Hematopoietic multipotent progenitor cell treated with erythropoietin and hydrocortisone succinate and interleukin-3 and kit ligand, for 6 days (in vitro differentiated cells): ENCODE results near the gene CLDND1.

Source experiments
- DNase-seq: peaks from one replicate; pipeline ENCODE4 v3.0.0-alpha.2; 2015

CLDND1 gene

DNA sequence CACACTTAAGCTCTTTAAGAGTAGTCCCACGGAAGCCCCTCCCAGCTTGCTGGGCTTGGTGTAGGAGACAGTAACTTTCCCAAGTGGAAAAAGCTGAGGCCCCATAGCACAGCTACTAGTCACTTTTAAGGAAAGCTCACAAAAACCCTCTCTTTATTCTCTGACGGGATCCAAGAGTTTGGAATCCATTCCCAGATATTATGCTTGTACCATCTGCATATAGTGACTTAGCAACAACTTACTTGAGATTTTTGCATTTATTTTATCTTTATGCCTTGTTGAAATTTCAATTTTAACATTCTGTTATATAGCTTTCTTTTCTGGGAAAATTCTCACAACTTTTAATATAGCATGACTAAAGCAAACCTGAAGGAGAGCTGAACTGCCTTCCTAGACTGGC lies 28.5 kb upstream of the CLDND1 start:
- no peak for DNase-seq

DNA sequence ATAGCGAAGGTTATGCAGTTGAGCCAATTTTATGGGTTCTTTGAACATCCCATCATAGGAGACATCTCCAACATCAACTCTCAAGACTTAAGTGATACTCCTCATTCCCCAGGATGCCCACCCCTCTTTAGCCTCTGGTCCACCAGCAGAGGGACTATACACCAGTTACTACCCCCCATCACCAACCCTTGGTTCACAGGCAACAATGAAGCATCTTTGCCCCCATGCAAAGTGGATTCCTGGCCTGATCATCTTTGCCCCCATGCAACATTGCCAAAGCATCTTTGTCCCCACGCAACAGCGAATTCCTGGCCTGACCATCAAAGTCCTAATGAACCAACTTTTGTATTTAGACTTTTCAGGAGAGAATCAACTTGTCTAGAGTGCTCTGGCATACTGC lies 28.1 kb upstream of the CLDND1 start:
- DNase-seq, result no peak

DNA sequence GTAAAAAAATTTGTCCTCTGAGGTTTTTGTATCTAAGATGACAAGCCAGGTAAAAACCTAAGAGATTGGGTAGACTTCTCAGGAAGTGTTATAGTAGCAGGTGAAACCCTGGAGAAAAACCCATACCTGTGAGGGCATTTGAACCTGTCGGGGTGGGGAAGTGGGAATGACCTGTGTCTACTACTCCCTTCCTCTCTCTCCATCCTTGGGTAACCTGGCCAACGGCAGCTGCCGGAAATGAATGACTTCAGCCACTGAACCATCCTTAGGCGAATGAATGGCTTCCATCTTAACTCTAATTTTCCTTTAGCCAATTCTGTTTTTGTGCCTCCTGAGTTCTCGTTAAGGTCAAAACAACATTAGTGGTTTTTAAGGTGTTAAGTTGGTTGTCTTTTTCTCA lies 25.8 kb upstream of the CLDND1 start:
- DNase-seq, result no peak

DNA sequence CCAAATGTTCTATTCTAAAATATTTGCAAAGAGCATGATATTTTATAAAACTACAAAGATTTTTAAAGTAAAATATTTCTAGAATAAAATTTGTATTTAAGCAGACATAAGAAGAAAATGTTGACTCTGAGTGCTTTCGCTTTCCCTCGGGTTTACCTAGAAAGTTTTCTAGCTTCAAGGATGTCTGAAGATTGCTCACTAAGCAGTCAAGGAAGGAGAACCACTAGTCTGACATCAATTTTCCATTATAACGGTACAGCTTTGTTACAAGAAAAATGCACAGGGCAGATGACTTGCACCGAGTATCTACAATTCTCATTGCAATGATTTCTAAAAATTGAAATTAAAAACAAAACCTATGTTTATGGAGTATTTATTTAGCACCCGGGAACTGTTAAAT lies 23.2 kb upstream of the CLDND1 start:
- DNase-seq, result no peak

DNA sequence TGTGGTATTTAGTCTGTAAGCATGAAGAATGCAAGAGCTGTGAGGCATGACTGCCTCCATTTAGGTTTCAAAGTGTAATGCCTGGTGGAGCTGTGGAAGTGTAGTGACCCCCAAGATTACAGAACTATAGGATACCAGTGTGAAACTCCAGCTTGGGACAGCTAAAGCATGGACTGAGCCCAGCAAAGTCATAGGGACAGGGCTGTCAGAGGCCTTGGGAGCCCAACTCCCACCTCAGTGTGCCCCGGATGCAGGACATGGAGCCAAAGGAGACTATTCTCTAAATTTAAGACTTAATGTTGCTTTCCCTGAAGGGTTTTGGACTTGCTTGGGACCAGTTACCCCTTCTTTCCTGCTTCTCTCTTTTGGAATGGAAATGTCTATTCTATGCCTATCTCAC lies 19.9 kb upstream of the CLDND1 start:
- no peak for DNase-seq

DNA sequence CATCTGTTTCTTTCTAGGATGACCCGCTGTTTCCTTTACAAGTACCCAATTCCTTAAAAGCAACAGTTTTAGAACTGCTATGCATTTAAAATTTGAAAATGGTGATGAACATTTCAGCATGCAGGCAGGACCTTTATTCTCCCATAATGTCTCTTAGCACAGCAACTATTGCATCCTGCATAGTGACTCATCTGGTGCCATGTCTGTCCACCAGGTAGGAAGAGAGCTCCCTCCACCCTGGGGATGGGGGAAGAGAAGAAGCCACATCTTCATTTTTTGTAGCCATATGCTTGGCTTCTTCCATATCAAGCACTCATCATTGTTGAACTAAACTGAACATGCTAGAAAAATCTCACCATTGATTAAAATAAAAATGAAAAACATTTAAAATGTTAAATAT lies 19.0 kb upstream of the CLDND1 start:
- no peak for DNase-seq

DNA sequence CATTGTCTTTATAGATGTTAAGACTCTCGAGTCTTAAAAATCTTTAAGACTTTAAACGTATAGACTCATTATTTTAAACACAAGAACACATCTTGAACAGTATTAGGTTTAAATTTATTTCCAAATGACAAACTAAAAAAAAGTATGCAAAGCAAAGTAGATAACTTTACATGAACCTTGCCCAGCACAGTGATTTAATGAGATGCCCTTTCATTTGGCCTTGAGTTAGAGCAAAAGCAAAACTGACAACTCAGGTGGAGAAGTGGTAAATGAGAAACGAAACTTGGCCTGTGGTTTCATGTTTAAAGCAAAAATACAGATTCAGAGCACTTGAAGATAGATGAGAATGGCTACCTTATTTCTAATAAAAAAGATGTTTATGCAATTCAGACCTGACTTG lies 17.6 kb upstream of the CLDND1 start:
- no peak for DNase-seq

DNA sequence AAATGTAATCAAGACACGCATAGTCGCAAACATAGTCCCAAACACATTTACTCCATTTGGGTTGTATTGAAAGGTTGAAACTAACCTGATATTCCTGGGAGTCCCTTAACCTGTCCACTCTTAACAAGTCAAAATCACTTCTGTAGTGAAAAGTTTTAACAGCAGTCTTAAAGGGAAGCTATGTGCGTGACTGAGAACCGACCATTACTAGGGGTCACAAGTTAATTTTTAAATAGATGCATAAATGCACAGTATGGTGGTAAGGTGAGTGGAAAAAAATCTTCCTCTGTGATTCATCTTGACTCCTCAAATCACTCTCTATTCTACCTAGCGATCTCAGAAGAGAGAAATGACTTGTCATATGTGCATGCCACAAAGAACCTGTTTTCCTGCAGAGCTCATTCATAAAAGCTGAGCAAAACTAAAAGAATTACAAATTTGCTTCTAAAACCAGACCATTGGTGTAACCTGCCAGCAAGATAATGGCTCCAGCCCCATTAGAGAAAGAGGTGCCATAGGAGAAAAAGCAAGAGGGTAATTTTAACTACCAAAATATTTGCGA lies 13.8 kb upstream of the CLDND1 start:
- no peak for DNase-seq

DNA sequence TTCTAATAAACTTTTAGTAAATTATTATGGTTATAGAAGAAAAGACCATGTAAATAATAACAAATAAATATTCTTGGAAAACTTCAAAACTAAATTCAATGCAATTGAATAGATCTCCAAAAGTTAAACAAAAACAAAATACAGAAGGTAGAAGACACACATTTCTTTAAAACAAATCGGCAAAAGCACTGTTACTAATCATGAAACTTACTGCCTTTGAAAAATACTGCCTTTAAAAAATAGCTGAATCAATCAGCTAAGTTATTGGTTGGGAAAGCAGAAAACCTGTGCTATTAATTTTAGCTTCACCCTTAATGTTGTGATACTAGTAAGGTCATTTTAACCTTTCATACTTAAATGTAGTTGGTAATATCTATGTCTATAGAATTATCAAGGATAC lies 12.0 kb upstream of the CLDND1 start:
- no peak for DNase-seq

DNA sequence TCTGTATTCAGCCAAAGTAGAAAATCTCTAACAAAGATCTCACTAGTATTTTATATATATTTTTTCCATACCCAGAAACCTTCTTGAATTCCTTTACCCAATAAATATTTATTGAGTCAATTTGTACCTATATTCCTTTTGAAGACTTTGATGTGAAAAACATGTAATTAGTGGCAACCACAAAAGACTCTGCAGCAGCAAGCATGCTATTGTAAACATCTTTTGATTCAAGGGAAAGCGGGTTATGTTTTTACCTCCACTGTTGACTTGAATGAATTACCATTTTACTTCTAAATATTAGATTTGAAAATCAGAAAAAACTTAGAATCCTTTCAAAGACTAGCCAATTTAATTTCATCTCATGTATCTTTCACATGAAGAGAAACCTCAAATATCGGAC lies 11.5 kb upstream of the CLDND1 start:
- DNase-seq, result no peak

DNA sequence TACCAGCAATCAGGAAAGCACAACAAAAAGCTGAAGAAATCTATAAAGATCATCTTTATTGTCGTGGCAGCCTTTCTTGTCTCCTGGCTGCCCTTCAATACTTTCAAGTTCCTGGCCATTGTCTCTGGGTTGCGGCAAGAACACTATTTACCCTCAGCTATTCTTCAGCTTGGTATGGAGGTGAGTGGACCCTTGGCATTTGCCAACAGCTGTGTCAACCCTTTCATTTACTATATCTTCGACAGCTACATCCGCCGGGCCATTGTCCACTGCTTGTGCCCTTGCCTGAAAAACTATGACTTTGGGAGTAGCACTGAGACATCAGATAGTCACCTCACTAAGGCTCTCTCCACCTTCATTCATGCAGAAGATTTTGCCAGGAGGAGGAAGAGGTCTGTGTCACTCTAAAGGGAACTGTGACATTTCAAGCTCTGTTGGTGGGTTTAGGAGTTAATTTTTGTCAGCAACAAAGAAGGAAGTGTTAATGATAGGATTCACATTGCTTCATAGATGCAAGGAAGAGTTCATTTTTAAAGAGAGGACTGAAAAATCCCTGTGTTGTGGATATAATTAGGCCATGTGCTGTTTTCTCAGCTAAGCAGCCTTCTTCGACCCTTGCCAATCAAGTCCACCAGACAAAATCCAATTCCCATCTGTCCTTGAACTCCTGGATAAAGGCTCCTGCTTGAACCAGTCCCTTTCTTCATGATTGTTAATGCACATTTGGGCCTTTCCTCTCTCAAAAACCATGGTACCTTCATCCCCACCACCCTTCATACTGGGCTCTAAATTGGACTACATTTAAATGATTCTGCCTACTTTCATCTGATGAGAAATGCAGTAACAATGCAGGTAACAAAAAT lies 10.2 kb upstream of the CLDND1 start:
- no peak for DNase-seq

DNA sequence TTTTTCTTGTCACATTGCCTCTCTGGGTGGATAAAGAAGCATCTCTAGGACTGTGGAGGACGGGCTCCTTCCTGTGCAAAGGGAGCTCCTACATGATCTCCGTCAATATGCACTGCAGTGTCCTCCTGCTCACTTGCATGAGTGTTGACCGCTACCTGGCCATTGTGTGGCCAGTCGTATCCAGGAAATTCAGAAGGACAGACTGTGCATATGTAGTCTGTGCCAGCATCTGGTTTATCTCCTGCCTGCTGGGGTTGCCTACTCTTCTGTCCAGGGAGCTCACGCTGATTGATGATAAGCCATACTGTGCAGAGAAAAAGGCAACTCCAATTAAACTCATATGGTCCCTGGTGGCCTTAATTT lies 9.6 kb upstream of the CLDND1 start:
- DNase-seq, result no peak

DNA sequence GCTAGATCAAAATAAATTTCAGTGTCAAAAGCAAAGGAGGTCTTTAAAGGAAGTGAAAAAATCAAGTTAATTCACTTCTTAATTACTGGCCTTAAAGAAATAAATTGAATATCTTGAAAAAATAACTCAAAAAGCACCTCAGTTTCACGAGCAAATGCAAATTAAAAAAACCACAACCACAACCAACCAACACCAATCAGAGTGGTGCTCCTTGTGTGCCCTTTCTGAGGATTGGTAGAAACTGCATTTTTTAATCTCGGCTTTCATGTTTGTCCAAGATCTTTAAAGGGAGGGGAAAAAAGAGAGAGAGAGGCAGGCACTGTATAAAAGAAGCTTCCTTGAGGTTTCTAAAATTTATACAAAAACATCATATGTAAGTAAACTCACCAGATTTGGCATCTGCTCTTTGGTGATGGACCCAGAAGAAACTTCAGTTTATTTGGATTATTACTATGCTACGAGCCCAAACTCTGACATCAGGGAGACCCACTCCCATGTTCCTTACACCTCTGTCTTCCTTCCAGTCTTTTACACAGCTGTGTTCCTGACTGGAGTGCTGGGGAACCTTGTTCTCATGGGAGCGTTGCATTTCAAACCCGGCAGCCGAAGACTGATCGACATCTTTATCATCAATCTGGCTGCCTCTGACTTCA lies 9.0 kb upstream of the CLDND1 start, which contains the start of gene GPR15:
GPR15 (plus strand) TSS at position 357 of the 653 bp plus-strand sequence; CDS start at position 413, 56 bp downstream.
- DNase-seq, result no peak

DNA sequence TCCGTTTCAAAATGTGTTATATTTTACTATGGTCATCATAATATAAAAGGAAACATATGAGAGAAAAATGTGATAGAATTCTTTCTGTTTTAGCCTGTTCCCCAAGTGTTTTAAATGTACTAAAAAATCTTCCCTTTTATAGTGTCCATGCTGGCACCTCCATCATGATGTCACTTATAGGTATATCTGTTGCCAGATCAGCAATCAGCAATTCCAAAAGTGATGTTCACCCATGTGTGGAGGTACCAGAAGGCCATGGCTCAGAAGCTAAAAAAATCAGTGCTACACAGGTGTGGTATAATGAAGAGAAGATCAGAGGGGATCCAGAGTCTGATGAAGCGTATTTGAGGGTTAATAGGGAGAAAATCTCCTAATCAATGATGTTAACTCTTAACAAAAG lies 8.0 kb upstream of the CLDND1 start:
- no peak for DNase-seq

DNA sequence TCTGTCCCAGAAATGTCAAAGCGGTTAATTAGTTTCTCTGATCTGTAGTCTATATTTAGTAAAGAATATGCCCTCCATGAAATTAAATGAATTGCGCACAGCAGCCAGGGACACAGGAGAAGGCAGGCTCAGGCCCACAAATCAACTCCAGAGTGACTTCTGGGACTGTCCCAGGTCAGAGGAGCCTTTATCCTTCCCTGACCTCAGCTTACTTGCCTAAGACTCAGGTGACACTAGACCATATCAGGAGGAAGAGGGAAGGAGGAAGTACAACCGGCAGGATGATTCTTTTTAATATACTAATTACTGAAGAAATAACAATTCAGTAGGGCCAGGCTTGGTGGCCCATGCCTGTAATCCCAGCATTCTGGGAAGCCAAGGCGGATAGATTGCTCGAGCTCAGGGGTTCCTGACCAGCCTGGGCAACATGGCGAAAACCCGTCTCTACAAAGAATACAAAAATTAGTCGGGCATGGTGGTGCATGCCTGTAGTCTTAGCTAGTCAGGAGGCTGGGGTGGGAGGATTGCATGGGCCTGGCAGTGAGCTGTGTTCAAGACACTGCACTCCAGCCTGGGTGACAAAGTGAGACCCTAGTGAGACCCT lies 7.3 kb upstream of the CLDND1 start:
- no peak for DNase-seq

DNA sequence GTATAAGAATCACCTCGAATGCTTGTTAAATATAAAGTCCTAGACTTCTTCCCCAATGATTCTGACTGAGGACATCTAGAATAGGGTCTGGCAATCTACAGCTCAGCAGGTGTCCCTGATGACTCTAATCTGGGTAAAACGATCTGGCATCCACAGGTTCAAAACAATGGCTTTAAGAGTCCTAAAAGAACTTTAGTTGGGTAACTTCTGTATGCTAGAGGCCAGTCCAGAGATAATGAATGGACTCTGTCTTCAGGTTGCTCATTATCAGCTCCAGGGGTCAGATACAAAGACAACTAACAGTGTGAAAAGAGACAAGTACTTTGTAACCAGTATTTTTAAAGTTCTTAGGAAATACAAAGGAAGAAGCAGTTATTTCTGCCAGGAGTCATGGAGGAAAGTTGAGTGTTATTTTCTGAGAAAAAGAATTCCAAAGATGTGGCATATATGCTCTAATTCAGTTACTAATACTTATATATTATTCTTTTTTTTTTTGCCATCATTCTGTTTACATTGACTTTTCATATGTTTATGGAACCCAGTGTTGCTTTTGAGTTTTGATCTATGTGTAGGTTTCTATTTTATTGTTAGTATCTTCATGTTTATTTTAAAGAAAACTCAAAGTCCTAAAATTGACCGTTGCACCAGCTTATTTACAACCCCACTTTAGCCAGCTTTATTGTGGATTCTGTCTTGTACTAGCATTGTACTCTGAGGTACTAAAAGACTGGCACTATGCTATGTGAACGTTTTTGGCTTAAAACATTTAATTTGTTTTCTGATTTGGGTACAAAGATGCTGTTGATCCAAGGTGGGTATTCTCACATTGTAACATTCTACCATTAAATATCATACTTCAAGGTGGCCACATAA lies 6.0 kb upstream of the CLDND1 start:
- DNase-seq, result no peak

DNA sequence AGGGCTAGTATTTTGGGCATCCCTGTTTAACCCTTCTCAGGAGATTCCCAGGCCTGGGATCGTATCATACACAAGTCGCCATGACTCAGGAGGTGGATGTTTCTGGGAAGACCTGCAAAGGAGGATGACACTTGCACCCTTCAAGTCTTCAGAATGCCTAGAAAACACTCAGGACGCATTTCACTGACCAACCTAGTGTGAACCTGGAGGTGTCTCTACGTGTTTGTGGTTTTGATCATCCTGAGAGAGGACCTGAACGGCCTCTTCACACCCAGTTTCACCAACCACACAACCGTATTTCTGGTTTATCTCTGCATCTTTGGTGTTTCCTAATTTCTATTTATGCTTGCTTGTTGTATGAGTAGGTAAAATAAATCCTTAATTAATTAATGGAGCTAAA lies 2.8 kb upstream of the CLDND1 start:
- no peak for DNase-seq

DNA sequence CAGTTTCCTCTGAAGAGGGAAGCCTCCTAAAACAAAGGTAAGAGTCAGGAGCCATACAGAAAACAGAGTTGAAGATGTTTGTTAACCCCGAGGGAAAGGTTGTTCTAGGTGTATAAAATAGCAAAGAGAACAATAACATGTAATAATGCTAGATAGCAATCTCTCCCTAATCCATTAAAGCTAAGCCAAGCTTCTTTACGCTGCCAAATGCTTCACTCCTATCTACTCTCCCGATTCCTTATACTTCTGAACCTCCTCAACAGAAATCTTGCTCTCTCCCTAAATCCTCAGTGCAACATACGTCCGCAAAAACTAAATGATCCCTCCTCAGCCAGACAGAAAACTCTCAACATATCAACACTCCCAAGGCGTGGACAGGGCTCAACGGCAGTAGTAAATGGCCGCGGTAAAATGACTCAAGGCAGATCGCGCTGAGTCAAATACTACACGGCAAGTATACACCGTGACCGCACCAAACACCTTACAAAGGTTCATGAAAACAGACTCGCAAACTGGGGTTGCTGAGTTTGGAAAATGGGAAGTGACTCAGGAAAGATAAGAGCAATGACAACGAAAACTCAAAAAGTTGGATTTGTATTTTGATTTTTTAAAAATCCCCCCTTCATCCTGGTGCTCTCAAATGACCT lies 682 bp downstream of the CLDND1 start:
- peak; percentile 75 for DNase-seq

DNA sequence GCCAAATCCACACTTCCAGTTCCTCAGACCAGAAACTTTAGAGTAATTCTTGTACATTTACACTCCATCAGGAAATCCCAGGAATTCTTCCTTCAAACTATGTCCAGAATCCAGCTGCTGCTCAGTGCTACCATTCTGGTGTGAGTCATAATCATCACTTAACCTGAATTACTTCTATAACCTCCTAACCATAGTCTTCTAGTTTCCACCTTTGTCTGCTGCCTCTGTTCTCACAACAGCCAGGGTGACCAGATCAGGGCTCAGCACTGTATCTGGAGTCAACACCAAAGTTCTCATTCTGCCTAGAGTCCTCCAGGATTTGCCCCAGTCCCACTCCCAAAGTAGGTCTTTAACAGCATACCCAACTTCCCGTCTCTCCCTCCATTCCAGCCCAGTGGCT lies 3.4 kb downstream of the CLDND1 start:
- DNase-seq, result no peak

DNA sequence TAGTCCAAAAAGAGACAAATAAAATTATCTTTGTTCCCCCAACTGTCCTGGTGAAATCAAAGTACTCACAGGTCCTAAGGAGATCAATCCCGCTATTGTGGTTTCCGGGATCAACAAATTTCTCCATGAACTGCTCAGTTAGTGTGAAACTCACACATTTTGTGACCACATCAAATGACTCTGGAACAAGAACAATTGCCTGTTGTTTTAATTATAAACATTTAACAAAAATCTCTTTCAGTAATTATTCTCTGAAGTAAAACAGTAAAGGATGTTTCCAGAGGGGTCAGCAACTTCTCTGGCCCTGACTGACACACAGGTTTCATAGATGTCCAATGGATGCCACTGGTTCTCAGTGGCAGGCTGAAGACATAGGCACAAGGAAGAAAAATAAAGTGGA lies 3.9 kb downstream of the CLDND1 start:
- DNase-seq, result no peak

DNA sequence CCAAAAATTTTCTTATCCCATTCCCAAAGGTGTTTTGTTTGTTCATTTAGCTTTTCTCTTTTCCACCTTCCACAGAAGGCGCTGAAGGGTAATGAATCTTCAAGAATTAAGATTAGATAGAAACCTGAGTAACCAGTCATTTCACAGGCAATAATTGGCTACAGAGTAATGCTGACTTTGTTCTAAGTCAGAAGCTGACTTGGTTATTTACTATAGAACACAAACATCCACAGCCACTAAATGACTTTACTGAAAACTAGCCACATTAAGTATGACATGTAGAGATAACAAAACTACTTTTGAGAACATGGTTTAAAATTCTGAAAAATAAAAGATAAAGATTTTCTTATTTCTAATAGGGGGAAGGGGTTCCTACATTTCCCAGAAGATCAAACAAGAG lies 7.8 kb downstream of the CLDND1 start:
- no peak for DNase-seq

DNA sequence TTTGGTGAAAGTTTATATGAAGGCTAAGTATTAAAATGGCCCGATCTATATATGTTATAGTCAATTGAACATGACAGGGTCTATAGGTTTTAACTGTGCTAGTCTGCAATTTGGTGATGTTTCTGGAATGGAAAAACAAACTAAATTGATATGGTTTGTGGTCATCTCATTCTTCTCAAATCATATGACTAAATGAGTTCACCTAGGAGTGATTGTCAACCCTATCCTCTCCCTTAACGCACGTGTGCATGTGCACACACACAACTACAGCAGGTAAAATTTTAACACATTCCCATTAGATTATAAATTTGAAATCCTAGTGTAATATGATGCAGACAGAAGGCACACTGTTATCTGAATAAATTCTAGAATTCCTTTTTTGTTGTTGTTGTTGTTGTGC lies 9.0 kb downstream of the CLDND1 start:
- no peak for DNase-seq
